Calu3 (cell line): ENCODE measurements around the gene ATP6V1G2. TPM values are rescaled to one million over a fixed set of nuclear protein-coding genes. Genes with fewer than 3 reads are reported as not detected.

Experiments used
- BruUV-seq: library from RNA; stranded (reverse); fragments of 400-500 nt; replicated peaks from 2 replicates; lab custom pipeline; 2021; lab: Mats Ljungman, UMichigan
- CTCF ChIA-PET: fragments of 300-600 bp; sonication (Branson Sonifier 250); formaldehyde crosslinking; loops from one replicate; lab custom pipeline; 2022; ENCODE audit warnings: antibody characterized with exemption; lab: Charles Lee
- DNase-seq: peaks from one replicate; pipeline ENCODE4 v3.0.0; 2022
- H3K27ac Mint-ChIP-seq: one replicate; pipeline ENCODE4 v1.8.0; 2022; ENCODE audit warnings: mixed read lengths; ENCODE audit not compliant: unreplicated experiment
- H3K27me3 Mint-ChIP-seq: one replicate; pipeline ENCODE4 v1.8.0; 2022; ENCODE audit warnings: mixed read lengths; ENCODE audit not compliant: unreplicated experiment
- H3K36me3 Mint-ChIP-seq: one replicate; pipeline ENCODE4 v1.8.0; 2022; ENCODE audit warnings: mild to moderate bottlenecking, moderate library complexity, mixed read lengths; ENCODE audit not compliant: insufficient read depth, unreplicated experiment
- H3K4me1 Mint-ChIP-seq: one replicate; pipeline ENCODE4 v1.8.0; 2022; ENCODE audit warnings: mild to moderate bottlenecking, low read depth, mixed read lengths; ENCODE audit not compliant: unreplicated experiment
- H3K4me3 Mint-ChIP-seq: one replicate; pipeline ENCODE4 v1.8.0; 2022; ENCODE audit warnings: mild to moderate bottlenecking, low read depth, moderate library complexity, mixed read lengths; ENCODE audit not compliant: unreplicated experiment
- H3K9me3 Mint-ChIP-seq: one replicate; pipeline ENCODE4 v1.8.0; 2022; ENCODE audit warnings: low read depth, mixed read lengths; ENCODE audit not compliant: unreplicated experiment
- intact Hi-C: fragments of 100-400 bp; cut with micrococcal nuclease; formaldehyde crosslinking; loops from one replicate; pipeline ENCODE4 v1.10.0; 2022; ENCODE audit not compliant: unreplicated experiment
- total RNA-seq: library from RNA; stranded (reverse); gene quantifications from 2 replicates; pipeline ENCODE4 v1.2.3, GENCODE V29; 2022
- TF ChIP-seq, protein P1 (sequence below): fragments of 200-600 bp; IDR thresholded peaks from one replicate; pipeline ENCODE4 v1.8.0; 2022; ENCODE audit warnings: antibody characterized with exemption; ENCODE audit not compliant: unreplicated experiment

The ATP6V1G2 gene
- total RNA-seq, 1 experiment from 2014 or later, result 1.0 TPM

DNA sequence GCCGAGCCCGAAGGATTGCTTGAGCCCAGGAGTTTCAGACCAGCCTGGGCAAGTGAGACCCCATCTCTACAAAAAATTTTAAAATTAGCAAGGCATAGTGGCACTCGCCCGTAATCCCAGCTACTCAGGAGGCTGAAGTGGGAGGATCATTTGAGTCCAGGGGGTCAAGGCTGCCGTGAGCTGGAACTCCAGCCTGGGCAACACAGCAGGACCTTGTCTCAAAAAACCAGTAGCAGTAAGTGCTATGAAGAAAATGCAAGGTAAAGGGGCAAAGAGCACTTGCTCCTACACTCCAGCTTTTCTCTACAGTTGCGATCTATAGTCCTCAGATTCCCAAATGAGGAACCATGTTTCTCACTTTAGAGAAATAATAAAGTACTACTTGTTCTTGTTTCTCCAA lies 2.8 kb downstream of the ATP6V1G2 start:
- CTCF ChIA-PET, result no interaction called here
- intact Hi-C loops, result no loop called here

DNA sequence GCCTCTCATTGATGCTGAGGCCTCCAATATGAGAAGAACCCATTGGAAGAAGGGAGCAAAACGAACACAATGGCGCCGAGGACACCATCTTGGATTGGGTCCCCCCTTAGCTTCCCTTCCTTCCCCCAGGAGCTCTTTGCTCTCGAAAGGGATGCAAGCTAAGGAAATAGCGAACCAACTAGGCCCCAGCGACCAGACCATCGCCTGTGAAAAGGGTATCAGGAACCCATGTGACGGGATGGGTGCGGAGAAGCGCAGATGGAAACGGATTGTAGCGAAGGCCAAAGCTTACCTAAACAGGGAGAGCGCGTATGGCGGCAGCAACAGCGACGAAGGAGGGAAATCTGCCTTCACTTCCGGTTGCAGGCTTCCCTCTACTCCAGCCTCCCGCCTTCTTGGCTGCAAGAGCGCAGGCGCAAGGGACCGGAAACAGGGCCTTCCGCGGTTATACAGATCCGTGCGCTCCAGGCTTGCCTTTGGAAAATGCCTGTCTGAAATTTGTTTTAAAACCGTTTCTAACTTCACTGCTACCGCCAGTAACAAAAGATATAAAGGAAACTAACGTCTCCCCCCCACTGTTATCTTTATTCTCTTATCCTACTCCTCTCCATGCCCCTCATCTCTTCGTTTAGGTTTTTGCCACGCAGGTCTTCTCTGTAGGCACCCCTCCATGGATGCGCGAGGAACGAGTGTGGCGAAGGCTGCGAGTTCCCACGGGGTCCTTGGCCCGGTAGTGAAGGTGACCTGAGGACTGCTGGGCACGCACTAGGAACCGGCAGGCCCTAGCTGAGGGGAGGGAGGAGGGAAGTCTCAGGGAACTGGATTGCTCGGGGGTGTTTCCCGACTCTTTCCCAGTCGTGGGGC lies 4.5 kb downstream of the ATP6V1G2 start, which contains the start of gene DDX39B:
TSS of gene DDX39B (minus strand) at position 346 of the 864 bp plus-strand sequence. CDS start 1,471 bp downstream, outside the sequence.
- no peaks in the 10 kb centered on the region for H3K27me3 Mint-ChIP-seq
- peak within 1 kb of the TSS; percentile 88 for H3K27ac Mint-ChIP-seq
- TF ChIP-seq, protein P1, sequence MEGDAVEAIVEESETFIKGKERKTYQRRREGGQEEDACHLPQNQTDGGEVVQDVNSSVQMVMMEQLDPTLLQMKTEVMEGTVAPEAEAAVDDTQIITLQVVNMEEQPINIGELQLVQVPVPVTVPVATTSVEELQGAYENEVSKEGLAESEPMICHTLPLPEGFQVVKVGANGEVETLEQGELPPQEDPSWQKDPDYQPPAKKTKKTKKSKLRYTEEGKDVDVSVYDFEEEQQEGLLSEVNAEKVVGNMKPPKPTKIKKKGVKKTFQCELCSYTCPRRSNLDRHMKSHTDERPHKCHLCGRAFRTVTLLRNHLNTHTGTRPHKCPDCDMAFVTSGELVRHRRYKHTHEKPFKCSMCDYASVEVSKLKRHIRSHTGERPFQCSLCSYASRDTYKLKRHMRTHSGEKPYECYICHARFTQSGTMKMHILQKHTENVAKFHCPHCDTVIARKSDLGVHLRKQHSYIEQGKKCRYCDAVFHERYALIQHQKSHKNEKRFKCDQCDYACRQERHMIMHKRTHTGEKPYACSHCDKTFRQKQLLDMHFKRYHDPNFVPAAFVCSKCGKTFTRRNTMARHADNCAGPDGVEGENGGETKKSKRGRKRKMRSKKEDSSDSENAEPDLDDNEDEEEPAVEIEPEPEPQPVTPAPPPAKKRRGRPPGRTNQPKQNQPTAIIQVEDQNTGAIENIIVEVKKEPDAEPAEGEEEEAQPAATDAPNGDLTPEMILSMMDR, result peak; percentile 7
- intact Hi-C loops, result loop anchor here (1.0 kb wide), 1 partner anchor 49 kb away; no protein-coding TSS in a partner anchor
- CTCF ChIA-PET, result interaction anchor here (1.0 to 3.3 kb wide), 12 partner anchors 13 to 196 kb away, joined by 3 to 16 read pairs (median 7); partner anchors contain the start of genes C6orf47, MCCD1 and MICB
- peaks cover 36% of the 10 kb centered on the region for H3K4me1 Mint-ChIP-seq
- H3K9me3 Mint-ChIP-seq, result no peaks in the 10 kb centered on the region
- peak; percentile 98 for DNase-seq
- no TSS peak for BruUV-seq
- peaks cover 65% of the 10 kb centered on the region for H3K36me3 Mint-ChIP-seq
- peak within 1 kb of the TSS; percentile 70 for H3K4me3 Mint-ChIP-seq

More for the DNA sequence above, 2.8 kb downstream of the ATP6V1G2 start:
- no peak overlapping the region for H3K27ac Mint-ChIP-seq
- H3K9me3 Mint-ChIP-seq, result no peaks in the 10 kb centered on the region
- no peak for DNase-seq
- H3K36me3 Mint-ChIP-seq, result peaks cover 63% of the 10 kb centered on the region
- no peaks in the 10 kb centered on the region for H3K27me3 Mint-ChIP-seq
- no peak overlapping the region for H3K4me3 Mint-ChIP-seq
- no TSS peak for BruUV-seq
- peaks cover 38% of the 10 kb centered on the region for H3K4me1 Mint-ChIP-seq
- TF ChIP-seq, protein P1, result no peak

DNA sequence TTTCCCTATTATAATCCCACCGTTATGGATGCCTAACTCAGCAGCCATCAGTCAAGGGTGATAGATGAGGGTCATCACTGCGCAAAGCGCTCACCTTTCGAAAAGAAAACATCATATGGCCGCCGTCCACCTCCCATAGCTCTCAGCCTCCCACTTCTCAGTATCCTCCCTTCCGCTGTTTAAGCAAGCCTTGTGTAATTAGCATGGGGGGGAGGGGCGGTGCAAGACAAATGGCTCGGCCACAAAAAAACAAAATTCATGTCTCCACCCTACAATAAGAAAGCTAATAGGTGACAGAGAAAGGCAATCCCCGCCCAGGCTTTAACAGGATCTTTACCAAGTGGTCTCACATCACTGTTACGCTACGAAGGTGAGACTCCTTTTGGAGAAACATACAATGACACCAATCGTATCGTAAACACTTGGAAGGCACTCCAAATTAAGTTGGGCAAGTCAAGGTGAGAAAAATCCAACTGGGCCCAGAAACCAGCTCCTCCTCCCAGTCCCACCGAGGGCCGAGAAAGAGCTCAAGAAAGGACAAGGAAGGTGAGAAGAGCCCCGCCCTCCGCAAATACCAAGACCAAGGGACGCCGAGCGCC lies 5.2 kb downstream of the ATP6V1G2 start:
- Mint-ChIP-seq H3K27ac (peak overlapping the region; percentile 88), H3K36me3 (peaks cover 67% of the 10 kb centered on the region), H3K4me3 (peak overlapping the region; percentile 70), H3K4me1 (peaks cover 34% of the 10 kb centered on the region), H3K9me3 (no peaks in the 10 kb centered on the region), H3K27me3 (no peaks in the 10 kb centered on the region)
- TF ChIP-seq, protein P1, result no peak
- CTCF ChIA-PET, result interaction anchor here (1.0 to 3.3 kb wide), 12 partner anchors 10 to 196 kb away, joined by 3 to 16 read pairs (median 7); partner anchors contain the start of genes C6orf47, MCCD1 and MICB
- peak; percentile 69 for DNase-seq
- BruUV-seq, result TSS peak; percentile 67
- intact Hi-C loops, result loop anchor here (1.0 kb wide), 1 partner anchor 48 kb away; no protein-coding TSS in a partner anchor

DNA sequence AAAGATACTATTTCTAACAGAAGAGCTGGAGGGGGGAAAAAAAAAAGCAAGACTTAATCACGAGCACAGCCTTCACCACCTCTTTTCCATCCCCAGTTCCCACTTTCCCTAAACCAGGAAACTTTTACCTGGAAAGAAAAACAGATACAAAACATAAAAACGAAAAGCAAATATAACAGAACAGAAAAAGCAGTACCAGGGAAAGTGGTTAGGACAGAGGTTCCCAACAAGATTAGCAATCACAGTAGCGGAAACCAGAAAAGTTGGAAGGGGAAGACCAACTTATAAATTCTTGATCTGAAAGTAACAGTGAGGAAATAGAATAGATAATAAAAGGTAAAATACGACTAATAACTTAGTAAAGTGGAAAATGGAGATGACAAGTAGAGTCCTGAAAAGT lies 5.8 kb downstream of the ATP6V1G2 start:
- peaks cover 72% of the 10 kb centered on the region for H3K36me3 Mint-ChIP-seq
- CTCF ChIA-PET, result interaction anchor here (1.0 to 3.3 kb wide), 9 partner anchors 11 to 197 kb away, joined by 3 to 16 read pairs (median 7); partner anchors contain the start of genes MCCD1 and MICB

More for the DNA sequence above, 5.8 kb downstream of the ATP6V1G2 start:
- BruUV-seq, result no TSS peak
- peaks cover 36% of the 10 kb centered on the region for H3K4me1 Mint-ChIP-seq
- H3K9me3 Mint-ChIP-seq, result no peaks in the 10 kb centered on the region
- no peaks in the 10 kb centered on the region for H3K27me3 Mint-ChIP-seq
- intact Hi-C loops, result loop anchor here (1.0 kb wide), 2 partner anchors 43 to 47 kb away; no protein-coding TSS in a partner anchor
- TF ChIP-seq, protein P1, result no peak
- peak overlapping the region; percentile 88 for H3K27ac Mint-ChIP-seq
- peak overlapping the region; percentile 70 for H3K4me3 Mint-ChIP-seq
- no peak for DNase-seq
